Sigmoid colon (tissue), 4 donors: ENCODE data around the gene CREB3L4.

Source experiments
- CTCF ChIP-seq, 4 experiments: fragments of 450-650 bp in 3 of 4; fragments of 200-600 bp in 1 of 4; IDR thresholded peaks; one replicate each; pipeline ENCODE4 v1.5.1; 2016 to 2019; ENCODE audit warnings: antibody characterized with exemption in 4 of 4, mild to moderate bottlenecking in 3 of 4, moderate library complexity in 2 of 4
- POLR2A ChIP-seq, 2 donors: fragments of 450-650 bp; IDR thresholded peaks; one replicate each; pipeline ENCODE4 v1.6.1; 2016; ENCODE audit warnings: antibody characterized with exemption in 2 of 2, mild to moderate bottlenecking in 2 of 2, moderate library complexity in 2 of 2
- POLR2AphosphoS5 ChIP-seq, 4 donors: sonication (generic); formaldehyde crosslinking; IDR thresholded peaks; one replicate each; pipeline ENCODE4 v1.6.1; 2017; ENCODE audit warnings: antibody characterized with exemption in 4 of 4

GRCh38 chr1:153968972-153969371 lies 1.3 kb downstream of the CREB3L4 start:
- TF ChIP-seq POLR2AphosphoS5 (IDR thresholded peaks at IDR 0.05) = no peak
- no peak for TF ChIP-seq CTCF (IDR thresholded peaks at IDR 0.05)
- TF ChIP-seq POLR2A (IDR thresholded peaks at IDR 0.05) = no peak
